Astrocyte of the cerebellum (primary cell): ENCODE measurements around the gene SMARCD3.

Experiments used
- DNase-seq: peaks from one replicate; pipeline ENCODE4 v3.0.0-alpha.2; 2011; ENCODE audit warnings: low read depth
- H3K4me3 ChIP-seq: 2 replicates; pipeline ENCODE4 v1.5.1; 2011; ENCODE audit warnings: mild to moderate bottlenecking, low read depth, low read length, moderate library complexity
- in situ Hi-C: cut with HindIII; loops from 2 replicates; pipeline ENCODE4 v1.10.0; 2017; ENCODE audit warnings: low sequenced_read_pairs
- TF ChIP-seq, protein P1 (sequence below): IDR thresholded peaks from 2 replicates; pipeline ENCODE4 v1.5.1; 2012; ENCODE audit warnings: low read length, low read depth, moderate library complexity, mild to moderate bottlenecking; ENCODE audit errors: missing control alignments

The SMARCD3 gene

DNA sequence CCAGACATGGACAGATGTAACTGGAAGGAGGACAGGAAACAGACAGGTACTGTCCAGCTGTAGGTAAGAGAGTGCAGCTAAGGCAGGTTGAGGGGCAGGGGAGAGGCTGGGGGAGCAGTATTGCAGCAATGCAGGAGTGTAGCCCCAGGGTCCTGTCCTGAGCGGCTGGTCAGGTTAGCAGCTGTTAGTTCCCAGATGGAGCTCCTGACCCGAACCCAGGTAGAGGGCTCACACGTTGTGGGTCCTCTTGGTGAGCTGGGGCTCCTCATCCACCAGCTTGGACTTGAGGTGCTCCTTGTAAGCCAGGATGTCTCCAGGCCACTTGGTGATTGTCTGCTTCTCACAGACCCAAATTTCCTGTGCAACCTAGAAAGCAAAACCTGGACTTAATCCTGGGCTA lies 34.7 kb downstream of the SMARCD3 start:
- no peak for DNase-seq
- in situ Hi-C loops = no loop called here
- TF ChIP-seq, protein P1, sequence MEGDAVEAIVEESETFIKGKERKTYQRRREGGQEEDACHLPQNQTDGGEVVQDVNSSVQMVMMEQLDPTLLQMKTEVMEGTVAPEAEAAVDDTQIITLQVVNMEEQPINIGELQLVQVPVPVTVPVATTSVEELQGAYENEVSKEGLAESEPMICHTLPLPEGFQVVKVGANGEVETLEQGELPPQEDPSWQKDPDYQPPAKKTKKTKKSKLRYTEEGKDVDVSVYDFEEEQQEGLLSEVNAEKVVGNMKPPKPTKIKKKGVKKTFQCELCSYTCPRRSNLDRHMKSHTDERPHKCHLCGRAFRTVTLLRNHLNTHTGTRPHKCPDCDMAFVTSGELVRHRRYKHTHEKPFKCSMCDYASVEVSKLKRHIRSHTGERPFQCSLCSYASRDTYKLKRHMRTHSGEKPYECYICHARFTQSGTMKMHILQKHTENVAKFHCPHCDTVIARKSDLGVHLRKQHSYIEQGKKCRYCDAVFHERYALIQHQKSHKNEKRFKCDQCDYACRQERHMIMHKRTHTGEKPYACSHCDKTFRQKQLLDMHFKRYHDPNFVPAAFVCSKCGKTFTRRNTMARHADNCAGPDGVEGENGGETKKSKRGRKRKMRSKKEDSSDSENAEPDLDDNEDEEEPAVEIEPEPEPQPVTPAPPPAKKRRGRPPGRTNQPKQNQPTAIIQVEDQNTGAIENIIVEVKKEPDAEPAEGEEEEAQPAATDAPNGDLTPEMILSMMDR = no peak
- no peak overlapping the region for H3K4me3 ChIP-seq

DNA sequence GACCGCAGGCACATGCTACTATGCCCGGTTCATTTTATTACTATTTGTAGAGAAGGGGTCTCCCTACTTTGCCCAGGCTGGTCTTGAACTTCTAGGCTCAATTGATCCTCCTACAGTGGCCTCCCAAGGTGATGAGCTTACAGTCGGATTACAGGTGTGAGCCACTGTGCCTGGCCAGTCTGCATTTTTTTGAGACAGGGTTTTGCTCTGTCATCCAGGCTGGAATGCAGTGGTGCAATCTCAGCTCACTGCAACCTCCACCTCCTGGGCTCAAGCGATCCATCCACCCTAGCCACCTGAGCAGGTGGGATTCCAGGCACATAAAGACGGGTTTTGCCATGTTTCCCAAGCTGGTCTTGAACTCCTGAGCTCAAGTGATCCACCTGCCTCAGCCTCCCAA lies 35.9 kb downstream of the SMARCD3 start:
- DNase-seq = no peak
- TF ChIP-seq, protein P1 = no peak
- H3K4me3 ChIP-seq = no peak overlapping the region
- in situ Hi-C loops = no loop called here

DNA sequence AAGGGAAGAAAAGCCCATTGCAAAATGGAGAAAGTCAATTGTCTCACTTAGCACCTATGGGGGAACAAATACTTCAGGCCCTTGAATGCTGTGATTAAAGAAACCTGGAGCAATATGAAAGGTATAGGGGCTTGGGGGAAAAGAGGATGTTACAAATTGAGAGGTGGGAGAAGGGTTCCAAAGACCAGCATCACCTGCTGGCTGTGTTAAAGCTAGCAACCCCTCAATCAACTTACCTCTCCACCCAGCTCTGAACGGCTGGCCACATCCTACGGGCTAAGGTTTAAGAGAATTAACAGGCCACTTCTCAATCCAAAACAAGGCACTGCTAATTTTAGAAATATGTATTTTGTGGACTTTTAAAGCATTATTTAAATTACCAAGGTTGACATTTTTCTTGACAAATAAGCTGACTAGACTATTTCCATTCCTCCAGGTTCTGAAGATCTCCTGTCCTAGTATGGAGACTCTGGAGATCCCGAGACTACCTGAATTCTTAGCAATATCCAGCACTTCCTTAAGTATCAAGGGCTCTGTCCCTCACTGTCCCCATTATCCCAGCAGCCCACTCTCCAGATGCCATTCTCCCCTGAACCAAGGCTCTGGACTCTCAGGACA lies 37.2 kb downstream of the SMARCD3 start:
- DNase-seq = no peak
- no peak overlapping the region for H3K4me3 ChIP-seq
- TF ChIP-seq, protein P1 = no peak
- in situ Hi-C loops = no loop called here

DNA sequence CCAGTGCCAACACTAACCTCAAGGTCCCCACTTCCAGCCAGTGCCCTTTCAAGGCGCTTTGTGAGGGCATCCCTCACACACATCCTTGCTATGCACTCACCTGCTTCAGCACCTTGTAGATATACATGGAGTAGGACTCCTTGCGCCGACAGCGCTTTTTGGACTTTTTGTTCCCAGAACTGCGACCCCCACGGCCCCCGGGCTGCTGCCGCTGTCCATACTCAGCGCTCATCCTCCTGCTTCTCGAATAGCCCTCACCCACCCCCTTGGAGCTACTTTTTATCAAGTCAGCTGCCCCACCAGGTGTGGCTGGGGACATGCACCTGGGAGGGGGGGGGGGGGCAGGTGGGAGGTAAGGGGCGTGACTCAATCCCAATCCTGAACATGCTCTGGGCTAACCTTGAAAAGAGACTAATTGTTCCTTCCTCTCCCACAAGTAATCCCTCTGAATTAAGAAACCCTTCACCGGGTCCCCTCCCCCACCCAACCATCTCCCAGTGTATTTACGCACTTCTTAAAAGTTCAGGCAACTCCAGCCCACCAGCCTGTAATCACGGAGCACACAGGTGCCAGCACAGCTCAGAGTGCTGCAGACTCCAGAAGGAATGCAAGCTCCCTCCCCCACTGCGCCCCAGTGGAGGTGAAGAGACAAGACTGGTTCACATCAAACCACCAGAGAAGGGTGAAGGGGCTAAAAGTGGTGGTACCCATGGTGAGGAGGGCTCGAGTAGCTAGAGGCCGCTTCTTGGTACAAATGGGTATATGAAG lies 38.2 kb downstream of the SMARCD3 start, which contains the start of gene H2BK1:
Gene H2BK1, minus strand, starts transcription at position 402 of the 768 bp plus-strand sequence. Its CDS starts 170 bp downstream, at position 232.
- in situ Hi-C loops = no loop called here
- TF ChIP-seq, protein P1 = no peak

DNA sequence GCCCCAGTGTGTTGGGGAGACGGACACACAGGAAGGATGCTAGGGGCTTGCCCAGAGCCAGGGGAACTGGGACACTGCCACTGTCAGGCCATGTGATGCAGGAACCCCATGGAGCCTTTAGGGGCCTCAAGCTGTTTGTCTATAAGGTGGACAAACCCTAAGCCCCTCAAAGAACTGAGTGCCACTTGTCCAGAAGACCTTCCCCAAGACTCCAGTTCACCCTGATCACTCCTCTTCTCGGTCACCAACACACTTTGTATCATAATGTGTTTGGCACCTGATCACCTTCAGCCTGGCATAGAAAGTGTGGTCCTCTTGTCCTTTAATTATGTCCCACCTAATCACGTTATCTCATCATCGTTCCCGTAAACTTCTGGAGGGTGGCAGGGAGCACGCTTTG lies 38.9 kb downstream of the SMARCD3 start:
- TF ChIP-seq, protein P1 = no peak
- H3K4me3 ChIP-seq = no peak overlapping the region
- no peak for DNase-seq
- in situ Hi-C loops = loop anchor here (5.0 kb wide), 1 partner anchor 42 kb away; the partner anchor contains the start of gene GBX1

More for the DNA sequence above, 38.2 kb downstream of the SMARCD3 start, which contains the start of gene H2BK1:
- no peak within 1 kb of the TSS for H3K4me3 ChIP-seq
- no peak for DNase-seq

DNA sequence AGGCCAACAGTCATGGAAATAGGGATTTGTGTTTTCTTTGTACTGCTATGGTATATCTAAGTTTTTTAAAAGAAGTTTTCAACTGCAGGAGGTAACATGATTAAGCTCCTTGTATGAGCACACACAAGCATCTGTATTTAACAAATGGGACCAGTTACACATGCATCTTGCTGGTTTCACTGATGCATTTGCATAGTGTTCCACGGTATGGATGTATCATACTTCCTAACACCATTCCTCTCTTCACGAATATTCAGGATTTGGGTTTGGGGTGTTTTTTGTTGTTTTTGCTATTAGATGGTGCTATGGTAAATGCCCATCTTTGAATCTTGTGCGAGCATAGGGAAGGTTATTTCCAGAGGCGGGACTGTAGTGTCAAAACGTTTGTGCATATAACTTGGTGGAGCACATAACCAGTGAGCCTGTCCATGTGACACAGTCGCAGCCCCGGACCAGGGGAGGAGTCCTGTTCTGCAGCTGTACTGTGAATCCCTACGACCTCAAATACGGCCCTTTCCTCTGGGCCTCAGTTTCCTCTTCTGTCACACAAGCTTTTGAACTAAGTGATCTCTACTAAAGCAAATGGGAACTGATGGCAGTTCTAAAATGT lies 40.1 kb downstream of the SMARCD3 start:
- in situ Hi-C loops = loop anchor here (5.0 kb wide), 1 partner anchor 41 kb away; the partner anchor contains the start of gene GBX1
- no peak overlapping the region for H3K4me3 ChIP-seq
- DNase-seq = no peak
- TF ChIP-seq, protein P1 = no peak
